Endodermal cell (in vitro differentiated cells): ENCODE results near the gene ASTN2. TPM values are rescaled to one million over a fixed set of nuclear protein-coding genes. Genes with fewer than 3 reads are reported as not detected.

Experiments used
- DNase-seq: peaks from one replicate; pipeline ENCODE4 v3.0.0-alpha.2; 2017
- H3K27ac ChIP-seq: 2 replicates; pipeline ENCODE4 v1.5.1; 2013; ENCODE audit warnings: mild to moderate bottlenecking, low read depth, low read length, moderate library complexity
- H3K27me3 ChIP-seq: 2 replicates; pipeline ENCODE4 v1.6.1; 2013; ENCODE audit warnings: mild to moderate bottlenecking, low read length, moderate library complexity; ENCODE audit not compliant: insufficient read depth, control insufficient read depth, poor library complexity, severe bottlenecking
- H3K36me3 ChIP-seq: 2 replicates; pipeline ENCODE4 v1.7.0; 2013; ENCODE audit warnings: mild to moderate bottlenecking, low read length, moderate library complexity; ENCODE audit not compliant: control insufficient read depth, insufficient read depth
- H3K4me1 ChIP-seq: one replicate; pipeline ENCODE4 v1.7.0; 2013; ENCODE audit warnings: low read length; ENCODE audit not compliant: control insufficient read depth, insufficient read depth
- H3K4me3 ChIP-seq: 2 replicates; pipeline ENCODE4 v1.5.1; 2013; ENCODE audit warnings: mild to moderate bottlenecking, low read length, moderate library complexity
- H3K9ac ChIP-seq: 2 replicates; pipeline ENCODE4 v1.6.1; 2013; ENCODE audit warnings: mild to moderate bottlenecking, low read length, moderate library complexity; ENCODE audit not compliant: poor library complexity, severe bottlenecking; ENCODE audit errors: extremely low read depth
- H3K9me3 ChIP-seq: 2 replicates; pipeline ENCODE4 v1.6.1; 2013; ENCODE audit warnings: mild to moderate bottlenecking, low read length, moderate library complexity; ENCODE audit not compliant: control insufficient read depth
- H3K27ac Mint-ChIP-seq: 2 replicates; pipeline ENCODE4 v1.8.0; 2020; ENCODE audit warnings: mixed read lengths
- H3K27me3 Mint-ChIP-seq: 2 replicates; pipeline ENCODE4 v1.8.0; 2021; ENCODE audit warnings: mild to moderate bottlenecking, mixed read lengths; ENCODE audit not compliant: insufficient read depth
- H3K36me3 Mint-ChIP-seq: 2 replicates; pipeline ENCODE4 v1.8.0; 2020; ENCODE audit warnings: low read depth, mixed read lengths
- H3K4me1 Mint-ChIP-seq: 2 replicates; pipeline ENCODE4 v1.8.0; 2020; ENCODE audit warnings: mixed read lengths
- H3K4me3 Mint-ChIP-seq: 2 replicates; pipeline ENCODE4 v1.8.0; 2020; ENCODE audit warnings: mild to moderate bottlenecking, moderate library complexity, mixed read lengths
- H3K9me3 Mint-ChIP-seq: 2 replicates; pipeline ENCODE4 v1.8.0; 2020; ENCODE audit warnings: mild to moderate bottlenecking, mixed read lengths
- WGBS, 2 experiments: methylation state at CpG; one replicate each; pipeline versions ENCODE4 v1.1.5 to v1.1.7; 2013; ENCODE audit warnings: missing lambda C conversion rate in 2 of 2, mixed read lengths in 1 of 2; ENCODE audit not compliant: insufficient coverage in 1 of 2, insufficient read length in 1 of 2; 5-methylcytosine and 5-hydroxymethylcytosine counted together
- total RNA-seq, 2 donors: library from RNA; stranded (reverse); fragmentation: NEBNext Ultra II Directional in 1 of 2; extraction: Animal tissue kit (Norgen Biotek cat#: 25700) in 1 of 2; gene quantifications; 2 replicates in 1 of 2; 3 replicates in 1 of 2; pipeline ENCODE4 v1.2.1, GENCODE V29; 2021
- TF ChIP-seq, protein P1 (sequence below): fragments of 200-600 bp; sonication (generic); conservative IDR thresholded peaks from 2 replicates; pipeline ENCODE4 v1.5.0; 2021; ENCODE audit warnings: antibody characterized with exemption, mild to moderate bottlenecking

The ASTN2 gene
- total RNA-seq, 2 donors from 2014 or later, result 8.9 to 10.4 TPM

- H3K4me1 ChIP-seq, result peaks cover 3% of the 10 kb centered on the region
- TF ChIP-seq, protein P1, sequence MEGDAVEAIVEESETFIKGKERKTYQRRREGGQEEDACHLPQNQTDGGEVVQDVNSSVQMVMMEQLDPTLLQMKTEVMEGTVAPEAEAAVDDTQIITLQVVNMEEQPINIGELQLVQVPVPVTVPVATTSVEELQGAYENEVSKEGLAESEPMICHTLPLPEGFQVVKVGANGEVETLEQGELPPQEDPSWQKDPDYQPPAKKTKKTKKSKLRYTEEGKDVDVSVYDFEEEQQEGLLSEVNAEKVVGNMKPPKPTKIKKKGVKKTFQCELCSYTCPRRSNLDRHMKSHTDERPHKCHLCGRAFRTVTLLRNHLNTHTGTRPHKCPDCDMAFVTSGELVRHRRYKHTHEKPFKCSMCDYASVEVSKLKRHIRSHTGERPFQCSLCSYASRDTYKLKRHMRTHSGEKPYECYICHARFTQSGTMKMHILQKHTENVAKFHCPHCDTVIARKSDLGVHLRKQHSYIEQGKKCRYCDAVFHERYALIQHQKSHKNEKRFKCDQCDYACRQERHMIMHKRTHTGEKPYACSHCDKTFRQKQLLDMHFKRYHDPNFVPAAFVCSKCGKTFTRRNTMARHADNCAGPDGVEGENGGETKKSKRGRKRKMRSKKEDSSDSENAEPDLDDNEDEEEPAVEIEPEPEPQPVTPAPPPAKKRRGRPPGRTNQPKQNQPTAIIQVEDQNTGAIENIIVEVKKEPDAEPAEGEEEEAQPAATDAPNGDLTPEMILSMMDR, result no peak
- Mint-ChIP-seq H3K27me3 (peaks cover 13% of the 10 kb centered on the region), H3K36me3 (no peaks in the 10 kb centered on the region), H3K4me1 (peaks cover 19% of the 10 kb centered on the region), H3K27ac (no peak overlapping the region), H3K9me3 (no peaks in the 10 kb centered on the region), H3K4me3 (no peak overlapping the region)
- 79 to 80% methylated on average over 6 of the region's 6 CpGs for whole genome bisulfite sequencing, 2 experiments
- no peak overlapping the region for H3K27ac ChIP-seq
- no peaks in the 10 kb centered on the region for H3K27me3 ChIP-seq
- no peaks in the 10 kb centered on the region for H3K36me3 ChIP-seq
- H3K4me3 ChIP-seq, result no peak overlapping the region
- H3K9ac ChIP-seq, result no peak overlapping the region
- no peak for DNase-seq
- no peaks in the 10 kb centered on the region for H3K9me3 ChIP-seq
Measured at GRCh38 chr9:116495725-116496124, 919.1 kb downstream of the ASTN2 start.

GRCh38 chr9:116494815-116495634 is 919.8 kb downstream of the ASTN2 start:
- H3K4me1 ChIP-seq, result no peaks in the 10 kb centered on the region
- H3K36me3 ChIP-seq, result no peaks in the 10 kb centered on the region
- no peak overlapping the region for H3K4me3 ChIP-seq
- Mint-ChIP-seq H3K27ac (no peak overlapping the region), H3K4me1 (peaks cover 16% of the 10 kb centered on the region), H3K9me3 (no peaks in the 10 kb centered on the region), H3K27me3 (peaks cover 13% of the 10 kb centered on the region), H3K36me3 (no peaks in the 10 kb centered on the region), H3K4me3 (no peak overlapping the region)
- 78 to 96% methylated on average over 3 to 5 of the region's 5 CpGs for WGBS, 2 experiments
- no peaks in the 10 kb centered on the region for H3K27me3 ChIP-seq
- no peaks in the 10 kb centered on the region for H3K9me3 ChIP-seq
- H3K27ac ChIP-seq, result no peak overlapping the region
- DNase-seq, result peak; percentile 88
- H3K9ac ChIP-seq, result no peak overlapping the region
- TF ChIP-seq, protein P1, result peak; percentile 91

- no peak overlapping the region for H3K27ac Mint-ChIP-seq
- Histone ChIP-seq H3K27ac (no peak overlapping the region), H3K4me1 (no peaks in the 10 kb centered on the region), H3K27me3 (no peaks in the 10 kb centered on the region), H3K9ac (no peak overlapping the region), H3K9me3 (no peaks in the 10 kb centered on the region), H3K4me3 (no peak overlapping the region), H3K36me3 (no peaks in the 10 kb centered on the region)
- H3K36me3 Mint-ChIP-seq, result no peaks in the 10 kb centered on the region
- H3K27me3 Mint-ChIP-seq, result peaks cover 13% of the 10 kb centered on the region
- H3K9me3 Mint-ChIP-seq, result no peaks in the 10 kb centered on the region
- H3K4me3 Mint-ChIP-seq, result no peak overlapping the region
- WGBS, 2 experiments, result 79 to 84% methylated on average over 3 to 8 of the region's 8 CpGs
- TF ChIP-seq, protein P1, result no peak
- peaks cover 13% of the 10 kb centered on the region for H3K4me1 Mint-ChIP-seq
- DNase-seq, result no peak
Measured at GRCh38 chr9:116493183-116493860, 921.5 kb downstream of the ASTN2 start.
